Choroid plexus epithelial cell (primary cell): ENCODE measurements around the gene APOD.
A peak's percentile ranks its signal among the peaks of the same experiment; 100 is the strongest.

Experiments used
- DNase-seq: peaks from one replicate; pipeline ENCODE4 v3.0.0-alpha.2; 2010; ENCODE audit warnings: low read depth
- H3K4me3 ChIP-seq: 2 replicates; pipeline ENCODE4 v1.5.1; 2011; ENCODE audit warnings: low read depth, mild to moderate bottlenecking, control low read depth, low read length, moderate library complexity
- TF ChIP-seq, protein P1 (sequence below): conservative IDR thresholded peaks from 2 replicates; pipeline ENCODE4 v1.5.1; 2011; ENCODE audit warnings: low read depth, mild to moderate bottlenecking, control low read depth, inconsistent platforms, low read length, moderate library complexity

Gene APOD

DNA sequence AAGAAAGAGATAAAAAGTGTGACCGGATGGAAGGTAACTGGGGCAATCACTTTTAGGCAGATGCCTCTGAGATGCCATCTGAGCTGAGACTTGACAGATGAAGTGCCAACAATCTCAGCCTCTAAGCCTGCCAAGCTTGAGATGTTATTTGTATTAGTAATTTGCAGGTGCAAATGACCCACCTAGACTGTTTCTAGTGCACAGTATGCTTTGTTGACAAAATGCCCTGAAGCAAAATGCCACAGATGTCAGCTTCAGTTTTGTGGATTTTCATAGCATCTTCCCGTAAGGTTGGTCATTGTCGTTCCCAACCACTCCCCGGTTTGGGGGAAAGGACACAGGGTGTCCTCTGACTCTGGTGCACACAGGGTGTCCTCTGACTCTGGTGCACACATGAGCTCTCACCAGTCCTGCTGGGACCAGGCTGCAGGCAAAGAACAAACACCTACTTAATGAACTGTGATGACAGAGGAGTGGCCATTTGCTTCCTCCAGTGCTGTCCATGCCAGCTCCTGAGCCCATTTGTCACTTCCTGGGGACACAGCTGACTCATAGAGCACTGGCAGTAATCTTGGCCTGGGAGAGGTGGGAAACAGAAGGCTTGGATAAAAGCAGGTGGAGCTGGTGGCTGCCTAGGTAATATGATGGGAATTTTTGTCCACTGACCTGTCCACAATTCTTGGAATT lies 23.9 kb downstream of the APOD start:
- TF ChIP-seq, protein P1, sequence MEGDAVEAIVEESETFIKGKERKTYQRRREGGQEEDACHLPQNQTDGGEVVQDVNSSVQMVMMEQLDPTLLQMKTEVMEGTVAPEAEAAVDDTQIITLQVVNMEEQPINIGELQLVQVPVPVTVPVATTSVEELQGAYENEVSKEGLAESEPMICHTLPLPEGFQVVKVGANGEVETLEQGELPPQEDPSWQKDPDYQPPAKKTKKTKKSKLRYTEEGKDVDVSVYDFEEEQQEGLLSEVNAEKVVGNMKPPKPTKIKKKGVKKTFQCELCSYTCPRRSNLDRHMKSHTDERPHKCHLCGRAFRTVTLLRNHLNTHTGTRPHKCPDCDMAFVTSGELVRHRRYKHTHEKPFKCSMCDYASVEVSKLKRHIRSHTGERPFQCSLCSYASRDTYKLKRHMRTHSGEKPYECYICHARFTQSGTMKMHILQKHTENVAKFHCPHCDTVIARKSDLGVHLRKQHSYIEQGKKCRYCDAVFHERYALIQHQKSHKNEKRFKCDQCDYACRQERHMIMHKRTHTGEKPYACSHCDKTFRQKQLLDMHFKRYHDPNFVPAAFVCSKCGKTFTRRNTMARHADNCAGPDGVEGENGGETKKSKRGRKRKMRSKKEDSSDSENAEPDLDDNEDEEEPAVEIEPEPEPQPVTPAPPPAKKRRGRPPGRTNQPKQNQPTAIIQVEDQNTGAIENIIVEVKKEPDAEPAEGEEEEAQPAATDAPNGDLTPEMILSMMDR = no peak
- no peak overlapping the region for H3K4me3 ChIP-seq
- DNase-seq = no peak

DNA sequence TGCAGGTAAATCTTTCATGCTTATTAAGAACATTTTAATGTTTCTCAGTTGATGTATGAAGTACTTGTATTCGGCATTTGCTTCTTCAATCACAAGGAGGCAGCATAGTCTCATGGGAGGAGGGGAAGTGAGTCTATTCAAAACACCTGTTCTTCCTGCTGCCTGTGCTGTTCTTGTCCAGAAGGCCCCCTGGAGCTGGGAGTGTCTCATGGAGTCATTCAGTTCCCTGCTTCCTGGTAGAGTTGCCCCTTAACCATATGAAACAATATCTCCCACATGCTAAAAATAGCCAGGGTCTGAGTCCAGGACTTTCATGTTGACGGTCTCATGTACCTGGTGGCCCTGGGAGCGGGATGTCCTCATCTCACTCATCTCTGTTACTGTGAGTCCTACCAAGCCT lies 25.1 kb downstream of the APOD start:
- H3K4me3 ChIP-seq = no peak overlapping the region
- DNase-seq = peak; percentile 86
- TF ChIP-seq, protein P1 = peak; percentile 74

DNA sequence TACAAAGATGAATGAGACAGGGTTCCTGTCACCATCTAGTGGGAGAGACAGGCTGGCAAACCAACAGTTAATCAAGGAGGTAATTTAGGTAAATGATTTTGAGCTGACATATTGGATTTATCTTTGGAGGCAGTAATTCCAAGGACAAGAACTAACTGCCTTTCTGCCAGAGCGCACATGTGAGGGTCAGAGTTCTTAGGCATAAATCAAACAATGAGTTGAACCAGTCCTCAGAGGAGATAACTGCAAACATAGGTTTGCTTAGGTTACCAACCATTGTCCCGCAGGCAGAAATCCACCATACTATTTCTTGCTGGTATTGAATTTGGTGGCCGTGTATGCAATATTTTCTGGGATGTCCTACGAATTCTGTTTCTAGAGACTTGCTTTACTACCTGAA lies 26.4 kb downstream of the APOD start:
- no peak for DNase-seq
- TF ChIP-seq, protein P1 = no peak
- H3K4me3 ChIP-seq = no peak overlapping the region

DNA sequence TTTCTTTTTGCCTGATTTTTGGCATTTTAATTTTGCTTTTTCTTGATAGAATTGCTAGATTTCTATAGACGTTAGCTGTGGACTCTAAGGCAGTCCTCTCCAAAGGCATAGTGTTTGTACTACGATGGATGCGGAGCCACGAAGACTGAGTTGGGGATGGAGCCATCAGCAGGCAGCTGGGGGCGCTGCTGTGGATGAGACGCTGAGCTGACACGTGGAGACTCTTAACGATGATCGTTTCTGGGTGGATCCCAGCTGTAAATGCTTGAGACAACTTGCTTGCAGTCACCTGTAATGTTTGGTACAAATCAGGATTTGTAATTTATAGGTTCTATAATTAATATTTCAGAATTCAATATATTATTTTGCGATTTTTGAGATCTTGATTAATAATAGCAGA lies 27.4 kb downstream of the APOD start:
- no peak overlapping the region for H3K4me3 ChIP-seq
- TF ChIP-seq, protein P1 = peak; percentile 70
- peak; percentile 54 for DNase-seq

DNA sequence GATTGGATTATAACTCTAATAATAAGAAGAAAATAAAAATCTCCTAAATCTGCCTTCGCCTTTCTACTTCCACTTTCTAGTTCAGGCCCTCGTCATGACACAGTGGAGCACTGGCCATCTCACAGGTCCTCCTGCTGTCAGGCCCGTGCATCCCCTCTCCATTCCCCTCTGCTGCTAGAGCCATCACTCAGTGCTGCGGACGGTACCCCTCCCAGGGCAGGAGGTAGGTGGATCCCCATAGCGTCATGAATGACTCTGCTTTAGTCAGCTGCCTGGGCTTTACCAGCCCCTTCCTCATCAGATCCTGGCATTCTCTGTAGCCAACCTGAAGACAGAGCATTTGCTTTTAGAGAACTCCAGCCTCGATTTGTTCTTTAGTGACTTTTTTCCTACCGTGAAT lies 28.6 kb downstream of the APOD start:
- H3K4me3 ChIP-seq = no peak overlapping the region
- no peak for DNase-seq
- TF ChIP-seq, protein P1 = no peak

DNA sequence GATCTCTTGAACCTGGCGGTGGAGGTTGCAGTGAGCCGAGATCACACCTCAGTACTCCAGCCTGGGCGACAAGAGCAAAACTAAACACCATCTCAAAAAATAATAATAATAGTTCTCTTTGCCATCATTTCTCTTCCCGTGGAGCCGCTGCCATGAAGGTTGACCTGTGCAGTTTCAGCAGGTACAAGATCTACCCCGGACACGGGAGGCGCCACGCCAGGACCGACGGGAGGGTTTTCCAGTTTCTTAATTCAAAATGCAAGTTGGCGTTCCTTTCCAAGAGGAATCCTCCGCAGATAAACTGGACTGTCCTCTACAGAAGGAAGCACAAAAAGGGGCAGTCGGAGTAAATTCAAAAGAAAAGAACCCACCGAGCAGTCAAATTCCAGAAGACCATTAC lies 29.3 kb downstream of the APOD start:
- H3K4me3 ChIP-seq = no peak overlapping the region
- TF ChIP-seq, protein P1 = no peak
- DNase-seq = no peak

DNA sequence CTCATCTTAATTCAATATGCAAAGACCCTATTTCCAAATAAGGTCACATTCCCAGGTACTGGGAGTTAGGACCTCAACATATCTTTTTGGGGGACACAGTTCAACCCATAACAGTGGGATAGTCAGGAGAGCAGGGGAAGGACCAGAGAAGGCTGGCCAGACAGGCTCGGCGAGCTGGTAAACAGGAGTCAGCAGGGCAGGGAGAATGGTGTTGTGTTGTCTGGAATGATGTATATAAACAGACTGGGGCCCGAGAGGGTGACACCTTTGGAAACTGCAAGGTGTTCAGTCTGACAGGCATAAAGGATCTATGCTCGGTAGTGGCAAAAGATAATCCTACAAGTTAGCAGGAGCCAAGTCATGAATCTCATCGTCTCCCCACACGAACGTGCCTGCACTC lies 30.5 kb downstream of the APOD start:
- no peak overlapping the region for H3K4me3 ChIP-seq
- no peak for DNase-seq
- TF ChIP-seq, protein P1 = no peak
